NCI-H1048 (cell line): ENCODE results near the gene TBXAS1.
"Not testable (repeated sequence)": the region's sequence is repeated elsewhere in the genome, so short reads cannot be mapped to it uniquely, and the experiment has no call there.

Experiments used
- DNase-seq: peaks from one replicate; lab custom pipeline; 2025; lab: John Stamatoyannopoulos, UW

Gene TBXAS1

DNA sequence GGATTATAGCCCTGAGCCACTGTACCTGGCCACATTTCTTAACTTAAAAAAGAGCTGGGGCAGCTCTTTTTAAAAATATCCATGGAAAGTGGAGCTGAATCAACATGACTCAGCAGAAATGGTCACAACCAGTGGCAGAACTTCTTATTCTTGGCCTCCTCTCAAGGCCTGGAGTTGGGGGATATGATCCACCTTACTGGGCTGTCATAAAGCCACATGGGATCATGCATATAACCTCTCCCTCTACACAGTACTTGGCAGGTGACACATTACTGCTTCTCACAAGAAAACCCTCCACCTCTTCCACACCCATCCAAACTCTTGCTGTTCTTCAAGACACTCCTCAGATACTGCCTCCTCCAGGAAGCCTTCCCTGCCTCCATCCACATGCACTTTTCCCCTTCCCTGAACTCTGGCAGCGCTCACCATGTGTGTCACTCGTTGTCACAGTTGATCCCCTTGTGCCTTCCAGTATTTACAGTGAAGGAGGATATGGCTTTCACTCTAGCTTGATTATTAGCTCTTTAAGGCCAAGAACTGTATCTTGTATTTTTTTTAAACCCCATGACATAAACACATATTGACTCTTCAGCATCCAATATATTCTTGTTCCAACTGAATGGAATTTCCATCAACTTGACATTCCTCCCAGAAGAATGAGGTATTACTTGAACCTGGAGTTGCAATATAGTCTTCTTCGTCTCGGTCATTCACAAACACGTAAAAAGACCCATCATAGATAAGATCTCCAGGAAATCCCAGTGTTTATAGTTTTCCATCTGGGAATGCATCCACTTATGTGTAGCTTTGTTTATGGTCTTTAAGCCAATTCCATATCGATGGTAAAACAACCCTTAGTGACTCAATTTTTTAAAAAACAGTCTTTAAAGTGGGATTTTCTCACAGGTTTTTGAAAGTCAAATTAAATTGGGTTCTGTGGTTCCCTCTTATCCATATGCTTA lies 85.5 kb downstream of the TBXAS1 start:
- no peak for DNase-seq

- DNase-seq: no peak
Observed at GRCh38 chr7:139915268-139915863, 86.3 kb downstream of the TBXAS1 start.

DNA sequence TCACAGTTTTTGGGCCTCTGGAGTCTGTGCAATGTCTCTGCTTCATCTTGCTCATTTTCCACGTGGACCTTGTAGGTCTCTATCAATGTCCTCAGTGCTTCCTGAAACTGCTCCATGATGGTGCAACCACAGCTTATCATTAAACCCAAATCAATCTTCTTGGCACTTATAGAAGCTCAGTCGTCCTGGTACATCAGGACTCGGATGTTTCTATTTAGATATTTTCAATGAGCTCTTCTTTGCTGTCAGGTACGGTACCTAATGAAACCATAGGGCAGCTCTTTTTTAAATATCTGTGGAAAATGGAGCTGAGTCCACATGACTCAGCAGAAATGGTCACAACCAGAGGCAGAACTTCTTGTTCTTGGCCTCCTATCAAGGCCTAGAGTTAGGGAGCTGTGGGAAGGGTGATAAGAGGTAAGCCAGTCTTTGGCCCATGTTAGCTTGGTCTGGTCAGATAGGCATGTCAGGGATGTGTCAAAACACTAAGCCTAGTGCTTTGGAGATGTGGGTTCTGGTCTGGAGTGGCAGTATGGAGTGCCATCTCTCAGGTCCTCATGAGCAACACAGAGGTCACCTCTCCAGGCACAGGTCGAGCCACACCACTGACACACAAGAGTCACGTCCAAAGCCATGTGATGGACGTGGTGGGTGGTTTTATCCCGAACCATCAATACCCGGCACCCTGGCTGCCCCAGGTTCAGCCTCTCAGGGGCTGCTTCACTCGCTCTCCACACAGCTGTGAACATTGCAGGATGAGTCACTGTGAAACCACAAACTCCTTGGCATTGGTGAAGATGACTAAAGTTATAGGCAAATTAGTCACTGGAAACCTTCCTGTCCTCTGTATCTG lies 87.0 kb downstream of the TBXAS1 start:
- DNase-seq: no peak

GRCh38 chr7:139916717-139917395 lies 87.8 kb downstream of the TBXAS1 start:
- DNase-seq: no peak

DNA sequence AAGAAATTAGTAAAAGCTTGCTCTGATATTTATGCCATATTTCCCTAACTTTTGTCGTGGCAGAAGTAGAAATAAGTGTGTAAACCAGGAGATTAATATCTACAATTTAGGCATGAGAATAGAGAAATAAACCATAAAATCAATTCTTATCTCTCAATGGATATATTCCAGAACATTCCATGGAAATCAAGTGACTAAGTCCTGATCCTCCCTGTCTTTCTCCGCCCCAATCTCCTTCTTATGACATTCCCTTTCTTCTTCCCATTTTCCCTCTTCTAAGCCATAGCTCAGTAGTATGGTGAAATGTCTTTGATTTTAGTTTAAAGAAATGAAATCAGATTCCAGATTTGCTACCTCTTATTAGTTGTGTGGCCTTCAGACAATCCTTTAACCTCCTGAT lies 88.8 kb downstream of the TBXAS1 start:
- no peak for DNase-seq

- DNase-seq: no peak
Observed at GRCh38 chr7:139918480-139918879, 89.4 kb downstream of the TBXAS1 start.

GRCh38 chr7:139923090-139923489 lies 94.0 kb downstream of the TBXAS1 start:
- DNase-seq: no peak

DNA sequence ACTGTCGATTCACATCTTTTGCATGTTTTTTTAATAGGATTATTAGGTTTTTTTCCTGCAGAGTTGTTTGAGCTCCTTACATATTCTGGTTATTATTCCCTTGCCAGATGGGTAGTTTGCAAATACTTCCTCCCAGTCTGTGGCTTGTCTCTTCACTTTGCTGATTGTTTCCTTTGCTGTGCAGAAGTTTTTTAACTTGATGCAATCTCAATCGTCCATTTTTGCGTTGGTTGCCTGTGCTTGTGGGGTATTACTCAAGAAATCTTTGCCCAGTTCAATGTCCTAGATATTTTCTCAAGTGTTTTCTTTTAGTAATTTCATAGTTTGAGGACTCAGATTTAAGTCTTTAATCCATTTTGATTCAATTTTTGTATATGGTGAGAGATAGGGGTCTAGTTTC lies 95.4 kb downstream of the TBXAS1 start:
- DNase-seq: no peak

DNA sequence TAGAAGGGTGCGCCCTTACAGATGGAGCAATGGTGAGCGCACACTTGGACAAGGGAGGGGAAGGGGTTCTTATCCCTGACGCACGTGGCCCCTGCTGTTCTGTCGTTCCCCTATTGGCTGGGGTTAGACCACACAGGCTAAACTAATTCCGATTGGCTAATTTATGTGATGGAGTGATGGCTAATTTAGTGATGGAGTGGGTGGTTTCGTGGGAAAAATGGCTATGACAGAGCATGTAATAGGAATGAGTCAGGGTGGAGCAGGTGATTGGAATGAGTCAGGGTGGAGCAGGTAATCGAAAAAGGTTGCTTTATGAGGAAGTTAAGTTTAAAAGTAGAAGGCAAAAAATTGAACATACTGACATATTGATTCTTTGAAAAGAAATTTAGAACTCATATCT lies 100.2 kb downstream of the TBXAS1 start:
- DNase-seq: not testable (repeated sequence)

- DNase-seq: no peak
Observed at GRCh38 chr7:139930286-139930965, 101.4 kb downstream of the TBXAS1 start.

DNA sequence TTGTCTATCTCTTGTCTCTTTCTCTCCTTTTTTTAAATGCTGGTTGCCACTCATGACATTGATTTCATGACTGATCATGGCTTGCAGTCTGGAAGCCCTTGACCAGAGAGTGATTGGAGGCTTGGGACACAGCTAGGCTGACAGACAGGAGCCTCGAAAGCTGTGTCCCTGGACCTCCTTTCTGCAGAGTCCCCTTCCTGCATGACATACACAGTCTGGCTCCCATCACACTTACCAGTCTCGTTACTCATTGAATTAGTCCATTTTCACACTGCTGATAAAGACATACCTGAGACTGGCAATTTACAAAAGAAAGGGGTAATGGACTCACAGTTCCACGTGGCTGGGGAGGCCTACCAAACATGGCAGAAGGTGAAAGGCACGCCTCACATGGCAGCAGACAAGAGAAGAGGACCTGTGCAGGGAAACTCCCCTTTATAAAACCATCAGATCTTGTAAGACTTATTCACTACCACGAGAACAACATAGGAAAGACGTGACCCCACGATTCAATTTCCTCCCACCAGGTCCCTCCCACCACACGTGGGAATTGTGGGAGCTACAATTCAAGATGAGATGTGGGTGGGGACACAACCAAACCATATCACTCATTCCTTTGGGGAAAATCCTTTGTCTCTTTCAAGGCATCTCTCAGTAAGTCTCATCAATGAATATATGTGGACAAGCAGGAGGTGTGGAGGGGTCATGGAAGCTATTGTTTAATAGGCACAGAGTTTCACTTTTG lies 102.3 kb downstream of the TBXAS1 start:
- no peak for DNase-seq

DNA sequence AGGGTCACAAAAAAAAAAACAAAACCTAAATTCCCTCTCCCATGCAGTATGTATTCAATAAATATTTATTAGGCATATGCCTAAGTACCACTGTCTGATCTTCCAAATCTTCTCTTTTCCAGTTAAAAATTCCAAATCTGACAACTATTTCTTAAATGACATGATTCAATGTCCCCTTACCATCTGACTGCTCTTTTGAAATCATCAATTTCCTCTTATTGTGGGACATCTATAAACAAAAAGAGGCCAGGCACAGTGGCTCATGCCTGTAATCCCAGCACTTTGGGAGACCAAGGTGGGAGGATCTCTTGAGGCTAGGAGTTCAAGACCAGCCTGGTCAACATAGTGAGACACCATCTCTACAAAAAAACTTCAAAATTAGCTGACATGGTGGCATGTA lies 103.5 kb downstream of the TBXAS1 start:
- DNase-seq: no peak

- DNase-seq: no peak
Observed at GRCh38 chr7:139936760-139937310, 107.8 kb downstream of the TBXAS1 start.

- no peak for DNase-seq
Observed at GRCh38 chr7:139937715-139938114, 108.7 kb downstream of the TBXAS1 start.

- no peak for DNase-seq
Observed at GRCh38 chr7:139940866-139941265, 111.8 kb downstream of the TBXAS1 start.

GRCh38 chr7:139941421-139941820 lies 112.4 kb downstream of the TBXAS1 start:
- no peak for DNase-seq

DNA sequence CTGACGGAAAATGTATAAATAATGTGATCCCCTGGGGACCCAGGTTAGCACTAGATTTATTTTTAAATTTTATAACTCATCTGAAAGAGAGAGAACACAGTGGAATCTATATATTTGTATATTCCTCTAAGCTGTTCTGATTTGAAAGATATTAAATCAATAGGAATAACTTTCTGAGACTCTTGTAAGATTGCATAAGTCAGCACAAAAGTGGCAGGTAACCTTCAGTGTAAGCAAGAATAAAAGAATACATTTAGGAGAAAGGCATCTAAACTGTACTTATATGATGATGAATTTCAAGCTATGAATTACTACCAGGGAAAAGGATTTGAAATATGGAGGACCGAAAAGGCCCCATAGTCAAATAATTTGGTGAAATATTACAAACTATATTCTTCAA lies 112.8 kb downstream of the TBXAS1 start:
- no peak for DNase-seq

DNA sequence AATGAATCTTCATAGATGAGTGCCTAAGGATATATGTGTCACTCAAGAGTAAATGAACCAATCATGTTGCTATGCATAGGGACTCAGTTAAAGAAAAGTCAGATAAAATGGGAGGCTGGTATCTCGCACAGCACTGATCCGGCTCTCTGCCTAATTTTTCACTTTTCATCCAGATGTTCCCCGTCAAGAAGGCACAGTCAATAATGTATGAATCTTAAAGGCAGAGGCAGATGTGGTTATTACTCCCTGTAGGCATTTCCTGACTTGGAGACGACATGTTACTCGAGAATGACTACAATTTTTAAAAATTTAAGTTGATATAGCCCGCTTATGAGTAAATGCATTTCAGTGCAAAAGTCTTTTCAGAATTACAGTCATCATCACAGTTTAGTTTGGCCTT lies 113.6 kb downstream of the TBXAS1 start:
- no peak for DNase-seq

GRCh38 chr7:139943401-139943800 lies 114.3 kb downstream of the TBXAS1 start:
- DNase-seq: no peak

DNA sequence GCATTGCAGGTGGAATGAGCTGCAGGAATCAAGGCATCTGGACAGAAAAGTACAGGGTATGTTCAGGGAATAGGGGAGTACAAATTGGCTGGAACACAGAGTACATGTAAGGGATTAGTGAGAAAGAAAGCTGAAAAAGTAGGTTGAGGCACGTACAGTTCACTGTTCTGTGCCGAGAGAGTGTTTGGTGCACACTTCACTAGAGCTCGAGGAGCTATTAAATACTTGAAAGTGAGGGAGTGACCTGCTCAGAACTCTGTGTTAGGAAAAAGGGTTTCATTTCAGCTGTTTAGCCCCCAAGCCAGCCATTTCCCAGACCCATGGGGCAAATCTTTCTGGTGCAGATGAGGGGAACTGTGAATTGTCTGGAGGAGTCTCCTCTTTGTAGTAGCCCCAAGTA lies 115.2 kb downstream of the TBXAS1 start:
- no peak for DNase-seq
